Stimulated activated CD4-positive, alpha-beta T cell treated with anti-CD3 and anti-CD28 coated beads, Interleukin-1b, Interleukin-23, amount 100 ng/mL, for 1 hour (primary cell): ENCODE results near the gene LRRC66.

Source experiments
- DNase-seq, 2 donors: peaks; one replicate each; pipeline ENCODE4 v3.0.0-alpha.2; 2020; ENCODE audit warnings: low read depth in 2 of 2

The LRRC66 gene

GRCh38 chr4:52019936-52020657 is at the start of gene LRRC66:
Gene LRRC66 (minus strand): TSS chr4:52020363. CDS start chr4:52017613, 2,750 bp downstream.
- no peak for DNase-seq

GRCh38 chr4:52069571-52069970 is 49.4 kb upstream of the LRRC66 start:
- no peak for DNase-seq

- DNase-seq, result no peak
Observed at GRCh38 chr4:52059372-52059771, 39.2 kb upstream of the LRRC66 start.

- no peak for DNase-seq
Observed at GRCh38 chr4:52058275-52058674, 38.1 kb upstream of the LRRC66 start.

GRCh38 chr4:52057196-52057595 is 37.0 kb upstream of the LRRC66 start:
- no peak for DNase-seq

GRCh38 chr4:52054254-52054653 is 34.1 kb upstream of the LRRC66 start:
- DNase-seq, result no peak

GRCh38 chr4:52052475-52052780 is 32.3 kb upstream of the LRRC66 start:
- no peak for DNase-seq

- DNase-seq, result no peak
Observed at GRCh38 chr4:52051615-52052474, 31.7 kb upstream of the LRRC66 start.

GRCh38 chr4:52051213-52051614 is 31.1 kb upstream of the LRRC66 start, which contains the start of gene SPATA18:
Gene SPATA18 (plus strand): TSS chr4:52051304. CDS start chr4:52051705, 401 bp downstream.
- no peak for DNase-seq

- no peak for DNase-seq
Observed at GRCh38 chr4:52049266-52049665, 29.1 kb upstream of the LRRC66 start.

GRCh38 chr4:52045028-52045427 is 24.9 kb upstream of the LRRC66 start:
- no peak for DNase-seq

- peak; percentile 28 to 56 for DNase-seq
Observed at GRCh38 chr4:52038103-52038912, 18.1 kb upstream of the LRRC66 start, which contains the start of gene SGCB. Gene SGCB (minus strand): TSS chr4:52038299. CDS start chr4:52038259, 40 bp downstream.

GRCh38 chr4:52037689-52038102 is 17.5 kb upstream of the LRRC66 start:
- no peak for DNase-seq

- DNase-seq, result no peak
Observed at GRCh38 chr4:52036886-52037530, 16.8 kb upstream of the LRRC66 start.

GRCh38 chr4:52035190-52035589 is 15.0 kb upstream of the LRRC66 start:
- no peak for DNase-seq

- no peak for DNase-seq
Observed at GRCh38 chr4:52032005-52032404, 11.8 kb upstream of the LRRC66 start.

- no peak for DNase-seq
Observed at GRCh38 chr4:52028970-52029369, 8.8 kb upstream of the LRRC66 start.

GRCh38 chr4:52017814-52018213 is 2.3 kb downstream of the LRRC66 start:
- no peak for DNase-seq

- DNase-seq, result no peak
Observed at GRCh38 chr4:52016981-52017380, 3.2 kb downstream of the LRRC66 start.

- no peak for DNase-seq
Observed at GRCh38 chr4:52015366-52015765, 4.8 kb downstream of the LRRC66 start.

GRCh38 chr4:52014903-52015302 is 5.3 kb downstream of the LRRC66 start:
- no peak for DNase-seq

- DNase-seq, result no peak
Observed at GRCh38 chr4:52012651-52013050, 7.5 kb downstream of the LRRC66 start.
